GM23338 (cell line): ENCODE data around the gene LPAR6. TPM values are rescaled to one million over a fixed set of nuclear protein-coding genes. Genes with fewer than 3 reads are reported as not detected.

Source experiments
- ATAC-seq: fragments of 200-7000 bp; cut with Tn5 transposase; 3 replicates; pipeline ENCODE4 v1.9.1; 2020
- DNase-seq: peaks from one replicate; pipeline ENCODE4 v3.0.0-alpha.2; 2015; ENCODE audit warnings: low spot score
- H2AFZ ChIP-seq: fragments of 200-600 bp; sonication (generic); 2 replicates; pipeline ENCODE4 v1.8.0; 2016; ENCODE audit warnings: antibody characterized with exemption, mild to moderate bottlenecking, moderate library complexity
- H3F3A ChIP-seq: fragments of 200-600 bp; sonication (generic); replicated peaks from 2 replicates; pipeline ENCODE4 v1.8.0; 2017; ENCODE audit warnings: antibody characterized with exemption, mixed run types, low read depth
- H3K27ac ChIP-seq: fragments of 200-600 bp; sonication (generic); 2 replicates; pipeline ENCODE4 v1.6.1; 2016; ENCODE audit warnings: low read depth
- H3K27me3 ChIP-seq: fragments of 200-600 bp; sonication (generic); 2 replicates; pipeline ENCODE4 v1.8.0; 2016; ENCODE audit warnings: mild to moderate bottlenecking, mixed run types, moderate library complexity; ENCODE audit not compliant: insufficient read depth
- H3K36me3 ChIP-seq: fragments of 200-600 bp; sonication (generic); 2 replicates; pipeline ENCODE4 v1.8.0; 2016; ENCODE audit warnings: mild to moderate bottlenecking; ENCODE audit not compliant: insufficient read depth
- H3K4me1 ChIP-seq: fragments of 200-600 bp; sonication (generic); 2 replicates; pipeline ENCODE4 v1.8.0; 2016; ENCODE audit warnings: mild to moderate bottlenecking, moderate library complexity; ENCODE audit not compliant: insufficient read depth
- H3K4me2 ChIP-seq: fragments of 200-600 bp; sonication (generic); 2 replicates; pipeline ENCODE4 v1.7.1; 2017; ENCODE audit warnings: mixed run types
- H3K4me3 ChIP-seq: fragments of 200-600 bp; sonication (generic); 2 replicates; pipeline ENCODE4 v1.6.1; 2016; ENCODE audit warnings: mixed run types
- H3K79me2 ChIP-seq: fragments of 200-600 bp; sonication (generic); replicated peaks from 2 replicates; pipeline ENCODE4 v1.8.0; 2017; ENCODE audit warnings: mild to moderate bottlenecking; ENCODE audit not compliant: insufficient read depth
- H3K9me2 ChIP-seq: fragments of 200-600 bp; sonication (generic); 2 replicates; pipeline ENCODE4 v1.8.0; 2017; ENCODE audit not compliant: insufficient read depth
- H4K20me1 ChIP-seq: fragments of 200-600 bp; sonication (generic); replicated peaks from 2 replicates; pipeline ENCODE4 v1.8.0; 2017; ENCODE audit warnings: mild to moderate bottlenecking; ENCODE audit not compliant: insufficient read depth
- H3K27ac Mint-ChIP-seq: 2 replicates; pipeline ENCODE4 v1.8.0; 2020; ENCODE audit warnings: inconsistent platforms, mild to moderate bottlenecking, moderate library complexity, mixed read lengths
- H3K27me3 Mint-ChIP-seq: 3 replicates; pipeline ENCODE4 v1.8.0; 2022; ENCODE audit warnings: low read depth, mild to moderate bottlenecking, moderate library complexity, mixed read lengths, inconsistent platforms; ENCODE audit not compliant: insufficient read depth, poor library complexity
- H3K36me3 Mint-ChIP-seq: 3 replicates; pipeline ENCODE4 v1.8.0; 2021; ENCODE audit warnings: low read depth, mild to moderate bottlenecking, inconsistent platforms, moderate library complexity, mixed read lengths
- H3K4me1 Mint-ChIP-seq: 3 replicates; pipeline ENCODE4 v1.8.0; 2020; ENCODE audit warnings: mild to moderate bottlenecking, inconsistent platforms, mixed read lengths
- H3K4me3 Mint-ChIP-seq: 3 replicates; pipeline ENCODE4 v1.8.0; 2021; ENCODE audit warnings: moderate library complexity, mild to moderate bottlenecking, inconsistent platforms, mixed read lengths
- H3K9me3 Mint-ChIP-seq: 3 replicates; pipeline ENCODE4 v1.8.0; 2020; ENCODE audit warnings: moderate library complexity, mild to moderate bottlenecking, inconsistent platforms, mixed read lengths
- EZH2 ChIP-seq: fragments of 200-600 bp; sonication (generic); IDR thresholded peaks from one replicate; pipeline ENCODE4 v1.8.0; 2017; ENCODE audit warnings: antibody characterized with exemption, mild to moderate bottlenecking, low read depth; ENCODE audit not compliant: unreplicated experiment
- EZH2phosphoT487 ChIP-seq: fragments of 200-600 bp; sonication (generic); IDR thresholded peaks from one replicate; pipeline ENCODE4 v1.8.1; 2018; ENCODE audit warnings: antibody characterized with exemption; ENCODE audit not compliant: unreplicated experiment
- JUNB ChIP-seq: IDR thresholded peaks from one replicate; pipeline ENCODE4 v1.6.1; 2016; ENCODE audit warnings: antibody characterized with exemption; ENCODE audit not compliant: unreplicated experiment
- NANOG ChIP-seq: IDR thresholded peaks from 2 replicates; pipeline ENCODE4 v1.6.1; 2016; ENCODE audit warnings: antibody characterized with exemption, borderline replicate concordance
- ZNF114 ChIP-seq: fragments of 250-450 bp; sonication (Bioruptor Pico); IDR thresholded peaks from 2 replicates; pipeline ENCODE4 v1.5.0; 2020; ENCODE audit warnings: mild to moderate bottlenecking, moderate library complexity
- polyA plus RNA-seq: library from polyadenylated mRNA; unstranded; fragments of >200 nt; fragmentation: Nextera tagmentation; extraction: Ambion mirVana; gene quantifications from 2 replicates; pipeline ENCODE4 v1.2.1, GENCODE V29; 2016
- total RNA-seq: library from RNA; depleted of rRNA; stranded (reverse); fragments of >200 nt; shearing (Covaris generic); gene quantifications from 2 replicates; pipeline ENCODE4 v1.2.3, GENCODE V29; 2014
- TF ChIP-seq, protein P1 (sequence below), 2 experiments: fragments of 200-600 bp in 1 of 2; sonication (generic) in 1 of 2; conservative IDR thresholded peaks; 2 replicates each; pipeline versions ENCODE4 v1.5.1 to v1.6.1; 2016 to 2017; ENCODE audit warnings: antibody characterized with exemption in 2 of 2, low read depth in 2 of 2, mild to moderate bottlenecking in 2 of 2, moderate library complexity in 1 of 2
- TF ChIP-seq, protein P2 (sequence below): IDR thresholded peaks from 2 replicates; pipeline ENCODE4 v1.6.1; 2016; ENCODE audit warnings: antibody characterized with exemption
- TF ChIP-seq, protein P3 (sequence below): IDR thresholded peaks from one replicate; pipeline ENCODE4 v1.6.1; 2018; ENCODE audit warnings: antibody characterized with exemption; ENCODE audit not compliant: unreplicated experiment

LPAR6 gene
- total and polyA plus RNA-seq, 2 experiments from 2014 or later, result 1.4 to 2.1 TPM

- TF ChIP-seq, protein P1, sequence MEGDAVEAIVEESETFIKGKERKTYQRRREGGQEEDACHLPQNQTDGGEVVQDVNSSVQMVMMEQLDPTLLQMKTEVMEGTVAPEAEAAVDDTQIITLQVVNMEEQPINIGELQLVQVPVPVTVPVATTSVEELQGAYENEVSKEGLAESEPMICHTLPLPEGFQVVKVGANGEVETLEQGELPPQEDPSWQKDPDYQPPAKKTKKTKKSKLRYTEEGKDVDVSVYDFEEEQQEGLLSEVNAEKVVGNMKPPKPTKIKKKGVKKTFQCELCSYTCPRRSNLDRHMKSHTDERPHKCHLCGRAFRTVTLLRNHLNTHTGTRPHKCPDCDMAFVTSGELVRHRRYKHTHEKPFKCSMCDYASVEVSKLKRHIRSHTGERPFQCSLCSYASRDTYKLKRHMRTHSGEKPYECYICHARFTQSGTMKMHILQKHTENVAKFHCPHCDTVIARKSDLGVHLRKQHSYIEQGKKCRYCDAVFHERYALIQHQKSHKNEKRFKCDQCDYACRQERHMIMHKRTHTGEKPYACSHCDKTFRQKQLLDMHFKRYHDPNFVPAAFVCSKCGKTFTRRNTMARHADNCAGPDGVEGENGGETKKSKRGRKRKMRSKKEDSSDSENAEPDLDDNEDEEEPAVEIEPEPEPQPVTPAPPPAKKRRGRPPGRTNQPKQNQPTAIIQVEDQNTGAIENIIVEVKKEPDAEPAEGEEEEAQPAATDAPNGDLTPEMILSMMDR (conservative IDR thresholded peaks at IDR 0.05; ENCODE audit: low read depth in 2 of 2), result no peak
- TF ChIP-seq NANOG (no peak), EZH2phosphoT487 (no peak), JUNB (no peak), EZH2 (no peak), ZNF114 (CRISPR knock-in tag) (no peak)
- TF ChIP-seq, protein P2, sequence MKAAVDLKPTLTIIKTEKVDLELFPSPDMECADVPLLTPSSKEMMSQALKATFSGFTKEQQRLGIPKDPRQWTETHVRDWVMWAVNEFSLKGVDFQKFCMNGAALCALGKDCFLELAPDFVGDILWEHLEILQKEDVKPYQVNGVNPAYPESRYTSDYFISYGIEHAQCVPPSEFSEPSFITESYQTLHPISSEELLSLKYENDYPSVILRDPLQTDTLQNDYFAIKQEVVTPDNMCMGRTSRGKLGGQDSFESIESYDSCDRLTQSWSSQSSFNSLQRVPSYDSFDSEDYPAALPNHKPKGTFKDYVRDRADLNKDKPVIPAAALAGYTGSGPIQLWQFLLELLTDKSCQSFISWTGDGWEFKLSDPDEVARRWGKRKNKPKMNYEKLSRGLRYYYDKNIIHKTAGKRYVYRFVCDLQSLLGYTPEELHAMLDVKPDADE, result no peak
- TF ChIP-seq, protein P3, sequence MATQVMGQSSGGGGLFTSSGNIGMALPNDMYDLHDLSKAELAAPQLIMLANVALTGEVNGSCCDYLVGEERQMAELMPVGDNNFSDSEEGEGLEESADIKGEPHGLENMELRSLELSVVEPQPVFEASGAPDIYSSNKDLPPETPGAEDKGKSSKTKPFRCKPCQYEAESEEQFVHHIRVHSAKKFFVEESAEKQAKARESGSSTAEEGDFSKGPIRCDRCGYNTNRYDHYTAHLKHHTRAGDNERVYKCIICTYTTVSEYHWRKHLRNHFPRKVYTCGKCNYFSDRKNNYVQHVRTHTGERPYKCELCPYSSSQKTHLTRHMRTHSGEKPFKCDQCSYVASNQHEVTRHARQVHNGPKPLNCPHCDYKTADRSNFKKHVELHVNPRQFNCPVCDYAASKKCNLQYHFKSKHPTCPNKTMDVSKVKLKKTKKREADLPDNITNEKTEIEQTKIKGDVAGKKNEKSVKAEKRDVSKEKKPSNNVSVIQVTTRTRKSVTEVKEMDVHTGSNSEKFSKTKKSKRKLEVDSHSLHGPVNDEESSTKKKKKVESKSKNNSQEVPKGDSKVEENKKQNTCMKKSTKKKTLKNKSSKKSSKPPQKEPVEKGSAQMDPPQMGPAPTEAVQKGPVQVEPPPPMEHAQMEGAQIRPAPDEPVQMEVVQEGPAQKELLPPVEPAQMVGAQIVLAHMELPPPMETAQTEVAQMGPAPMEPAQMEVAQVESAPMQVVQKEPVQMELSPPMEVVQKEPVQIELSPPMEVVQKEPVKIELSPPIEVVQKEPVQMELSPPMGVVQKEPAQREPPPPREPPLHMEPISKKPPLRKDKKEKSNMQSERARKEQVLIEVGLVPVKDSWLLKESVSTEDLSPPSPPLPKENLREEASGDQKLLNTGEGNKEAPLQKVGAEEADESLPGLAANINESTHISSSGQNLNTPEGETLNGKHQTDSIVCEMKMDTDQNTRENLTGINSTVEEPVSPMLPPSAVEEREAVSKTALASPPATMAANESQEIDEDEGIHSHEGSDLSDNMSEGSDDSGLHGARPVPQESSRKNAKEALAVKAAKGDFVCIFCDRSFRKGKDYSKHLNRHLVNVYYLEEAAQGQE, result no peak
- H3F3A ChIP-seq, result no peaks in the 10 kb centered on the region
- Mint-ChIP-seq H3K36me3 (no peaks in the 10 kb centered on the region), H3K4me3 (no peak overlapping the region), H3K9me3 (peaks cover 3% of the 10 kb centered on the region; the same call in 2 of the 3 replicates), H3K4me1 (no peaks in the 10 kb centered on the region), H3K27ac (no peak overlapping the region), H3K27me3 (no peaks in the 10 kb centered on the region)
- H3K27ac ChIP-seq, result no peak overlapping the region
- H3K4me3 ChIP-seq, result no peak overlapping the region
- no peaks in the 10 kb centered on the region for H3K79me2 ChIP-seq
- no peaks in the 10 kb centered on the region for H3K36me3 ChIP-seq
- no peaks in the 10 kb centered on the region for H3K4me1 ChIP-seq
- H3K27me3 ChIP-seq, result no peaks in the 10 kb centered on the region
- DNase-seq (no peak), ATAC-seq (no peak)
- H3K9me2 ChIP-seq, result no peaks in the 10 kb centered on the region
- no peak overlapping the region for H3K4me2 ChIP-seq
- no peak overlapping the region for H2AFZ ChIP-seq
- no peaks in the 10 kb centered on the region for H4K20me1 ChIP-seq
Measured at GRCh38 chr13:48446464-48446863, 33.6 kb upstream of the LPAR6 start.
